Ovary (tissue), 9 donors: ENCODE data around the gene ZNF565. TPM values are rescaled to one million over a fixed set of nuclear protein-coding genes. Genes with fewer than 3 reads are reported as not detected.

ENCODE experiments used
- DNase-seq, 5 donors: peaks; one replicate each; pipeline ENCODE4 v3.0.0-alpha.2; 2019 to 2020
- H3K27ac ChIP-seq, 2 donors: fragments of 200-600 bp; one replicate each; pipeline versions ENCODE4 v1.5.1 to v1.8.0; 2019 to 2022
- H3K27me3 ChIP-seq: fragments of 200-600 bp; one replicate; pipeline ENCODE4 v1.8.0; 2022
- H3K36me3 ChIP-seq: fragments of 200-600 bp; sonication (generic); one replicate; pipeline ENCODE4 v1.5.1; 2019
- H3K4me1 ChIP-seq: one replicate; pipeline ENCODE4 v1.8.1; 2013; ENCODE audit warnings: mild to moderate bottlenecking, moderate library complexity; ENCODE audit not compliant: insufficient read depth
- H3K4me3 ChIP-seq: fragments of 200-600 bp; sonication (generic); one replicate; pipeline ENCODE4 v1.5.1; 2017
- H3K9me3 ChIP-seq, 2 donors: fragments of 200-600 bp in 1 of 2; sonication (generic) in 1 of 2; one replicate each; pipeline versions ENCODE4 v1.5.1 to v1.8.1; 2013 to 2019; ENCODE audit warnings: mild to moderate bottlenecking in 1 of 2, moderate library complexity in 1 of 2
- CTCF ChIP-seq, 3 donors: fragments of 450-650 bp in 2 of 3; fragments of 200-600 bp in 1 of 3; IDR thresholded peaks; one replicate each; pipeline versions ENCODE4 v1.5.1 to v1.8.0; 2016 to 2022; ENCODE audit warnings: antibody characterized with exemption in 3 of 3, mild to moderate bottlenecking in 1 of 3
- EP300 ChIP-seq: sonication (generic); formaldehyde crosslinking; IDR thresholded peaks from one replicate; pipeline ENCODE4 v1.6.1; 2017; ENCODE audit warnings: antibody characterized with exemption
- POLR2A ChIP-seq: fragments of 450-650 bp; IDR thresholded peaks from one replicate; pipeline ENCODE4 v1.6.1; 2017; ENCODE audit warnings: antibody characterized with exemption, mild to moderate bottlenecking, moderate library complexity
- WGBS, 3 donors: extraction: QIAGEN DNeasy Blood & Tissue Kit in 1 of 3; methylation state at CpG; one replicate each; pipeline versions ENCODE4 v1.1.5 to v1.1.7; 2013 to 2017; 5-methylcytosine and 5-hydroxymethylcytosine counted together
- intact Hi-C, 4 donors: fragments of 100-400 bp; cut with DNase I; formaldehyde crosslinking; loops; one replicate each; pipeline versions ENCODE4 v1.11.0 to v1.15.1; 2022 to 2023
- polyA plus RNA-seq, 2 donors: library from polyadenylated mRNA; stranded (reverse); fragments of 200-250 nt in 1 of 2; fragments of 350-450 nt in 1 of 2; fragmentation: Illumina TruSeq in 1 of 2; extraction: RNeasy Lipid Tissue Mini Kit (QIAGEN cat#74804) in 1 of 2; gene quantifications; one replicate each; pipeline ENCODE4 v1.2.3, GENCODE V29; 2013 to 2014
- total RNA-seq, 7 donors: library from RNA; depleted of rRNA in 2 of 7; stranded (reverse); fragments of >200 nt in 2 of 7; fragmentation: NEBNext Ultra II Directional in 3 of 7; extraction: Animal tissue kit (Norgen Biotek cat#: 25700) in 3 of 7; gene quantifications; one replicate each; pipeline versions ENCODE4 v1.1.0 to v1.2.4, GENCODE V29; 2016 to 2023
- donor health status: DM: no; HTN: no; CAD: no; lungs with moderate emphysema.
- donor health status: DM: no; HTN: no; CAD: no.
- donor health status: Bipolar disorder and iron deficiency.
- donor health status: DM: yes; HTN: yes; CAD: no.
- donor health status: DM: no; HTN: no; CAD: no.
- donor health status: DM: yes; HTN: yes; CAD: no.

Gene ZNF565
- total and polyA plus RNA-seq, 9 donors = 3.6 to 10.1 (median 7.5) TPM

DNA sequence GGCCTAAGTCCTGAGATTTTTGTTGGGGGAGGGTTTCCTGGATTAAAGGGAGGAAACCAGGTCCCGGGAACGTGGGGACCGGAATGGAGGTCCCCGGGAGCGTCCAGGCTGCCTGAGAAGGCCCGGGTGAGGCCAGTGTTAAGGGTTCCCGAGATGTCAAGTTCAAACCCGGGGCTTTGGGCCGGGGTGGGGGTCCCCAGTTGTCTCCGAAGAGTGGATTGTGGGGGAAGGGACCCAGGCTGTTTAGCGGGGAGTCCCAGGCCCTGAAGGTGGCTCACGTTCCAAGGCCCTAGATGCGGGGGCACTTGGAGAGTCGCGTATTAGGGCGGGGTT, 62.5 kb downstream of the ZNF565 start:
- Histone ChIP-seq H3K27me3 (no peaks in the 10 kb centered on the region), H3K27ac (peak overlapping the region; percentile 79 to 93), H3K9me3 (no peaks in the 10 kb centered on the region), H3K36me3 (no peaks in the 10 kb centered on the region), H3K4me3 (peak overlapping the region; percentile 58), H3K4me1 (peaks cover 4% of the 10 kb centered on the region)
- DNase-seq = no peak
- intact Hi-C loops = no loop called here
- 5 to 10% (median 8%) methylated on average over 16 of the region's 16 CpGs for WGBS, 3 donors
- TF ChIP-seq POLR2A = no peak
- no peak for TF ChIP-seq CTCF (IDR thresholded peaks at IDR 0.05)
- no peak for TF ChIP-seq EP300

DNA sequence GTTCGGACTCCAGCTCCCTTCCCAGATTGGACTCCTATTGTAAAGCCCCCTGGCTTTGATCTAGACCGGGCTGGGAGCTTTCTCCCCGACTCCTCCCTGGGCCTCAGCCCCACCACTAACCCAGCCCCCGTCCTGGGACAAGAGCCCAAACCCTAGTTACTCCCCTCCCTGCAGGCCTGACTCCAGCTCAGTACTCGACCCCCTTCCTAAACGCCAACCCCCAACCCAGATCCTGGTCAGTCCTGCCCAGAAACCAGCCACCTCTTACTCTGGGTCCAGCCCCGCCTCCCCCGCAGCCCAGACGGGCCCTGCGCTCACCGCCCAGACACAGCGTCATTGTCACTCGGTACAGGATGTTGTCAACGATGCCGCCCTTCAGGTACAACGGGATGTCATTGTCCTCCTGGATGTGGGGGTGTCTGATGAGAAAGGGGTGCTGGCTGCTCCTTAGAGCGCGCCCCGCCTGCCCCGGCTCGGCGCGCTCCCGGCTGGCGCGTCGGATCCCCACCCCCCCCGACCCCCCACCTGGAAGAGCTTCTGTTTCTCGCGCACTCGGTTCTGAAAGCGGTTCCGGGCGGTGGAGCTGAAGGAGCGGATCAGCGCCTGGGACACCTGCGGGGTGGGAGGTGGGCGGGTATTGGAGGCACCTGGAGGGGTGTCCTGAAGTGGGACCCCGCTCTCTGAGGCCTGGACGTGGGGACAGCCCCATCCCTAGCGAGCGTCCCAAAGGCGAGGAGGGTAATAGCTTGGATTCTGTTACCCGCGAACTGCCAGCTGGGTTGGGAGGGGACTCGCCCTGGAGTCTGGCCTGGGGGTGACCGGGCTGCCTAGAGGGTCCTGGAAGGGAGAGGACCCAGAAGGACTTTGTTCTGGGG, 63.1 kb downstream of the ZNF565 start:
- Histone ChIP-seq H3K4me1 (peaks cover 4% of the 10 kb centered on the region), H3K36me3 (no peaks in the 10 kb centered on the region), H3K27ac (peak overlapping the region; percentile 79 to 93), H3K9me3 (no peaks in the 10 kb centered on the region), H3K4me3 (peak overlapping the region; percentile 58), H3K27me3 (no peaks in the 10 kb centered on the region)
- DNase-seq = peak; percentile 55 to 70 (median 68)
- intact Hi-C loops = no loop called here
- TF ChIP-seq CTCF (IDR thresholded peaks at IDR 0.05) (no peak), POLR2A (no peak), EP300 (no peak)
- WGBS, 3 donors = 9 to 12% (median 11%) methylated on average over 46 to 47 of the region's 47 CpGs

DNA sequence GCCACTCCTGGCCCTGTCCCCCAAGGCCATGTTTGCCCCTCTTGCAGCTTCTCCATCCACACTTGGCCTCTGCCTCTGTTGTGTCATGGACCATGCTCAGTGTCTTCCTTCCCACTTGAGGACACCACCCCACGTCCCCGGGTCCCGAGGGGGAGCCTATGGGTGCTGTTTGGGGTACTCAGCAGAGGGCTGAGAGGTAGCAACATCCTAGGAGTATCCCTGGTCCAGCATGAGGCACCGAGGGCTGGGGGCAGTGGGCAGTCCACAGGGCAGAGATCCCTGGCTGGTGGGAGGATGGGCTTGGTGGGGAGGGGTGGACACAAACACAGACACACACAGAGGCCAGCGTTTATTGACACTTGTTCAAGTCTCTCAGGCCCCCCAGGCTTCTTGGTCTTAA, 63.9 kb downstream of the ZNF565 start:
- H3K9me3 ChIP-seq = no peaks in the 10 kb centered on the region
- TF ChIP-seq POLR2A = no peak
- TF ChIP-seq CTCF (IDR thresholded peaks at IDR 0.05) = no peak
- no peak for TF ChIP-seq EP300
- no peak overlapping the region for H3K4me3 ChIP-seq
- WGBS, 3 donors = 54 to 67% (median 62%) methylated on average over 5 of the region's 5 CpGs
- H3K36me3 ChIP-seq = no peaks in the 10 kb centered on the region
- peak in 2 of 5 donors; percentile 31 to 43 for DNase-seq
- H3K27ac ChIP-seq = peak overlapping the region; percentile 79 to 93
- H3K27me3 ChIP-seq = no peaks in the 10 kb centered on the region
- intact Hi-C loops = no loop called here
- H3K4me1 ChIP-seq = peaks cover 4% of the 10 kb centered on the region

GRCh38 chr19:36149673-36150406, 64.6 kb downstream of the ZNF565 start:
- Histone ChIP-seq H3K9me3 (no peaks in the 10 kb centered on the region), H3K4me3 (no peak overlapping the region), H3K27me3 (no peaks in the 10 kb centered on the region), H3K27ac (no peak overlapping the region), H3K4me1 (peaks cover 4% of the 10 kb centered on the region), H3K36me3 (no peaks in the 10 kb centered on the region)
- intact Hi-C loops = no loop called here
- WGBS, 3 donors = 75 to 81% (median 75%) methylated on average over 13 of the region's 13 CpGs
- DNase-seq = no peak
- TF ChIP-seq EP300 (no peak), POLR2A (no peak), CTCF (IDR thresholded peaks at IDR 0.05) (no peak)
